Adrenal gland (tissue), 5 donors: ENCODE results near the gene GPD1.

ENCODE experiments used
- CTCF ChIP-seq, 6 experiments: fragments of 450-650 bp in 4 of 6; fragments of 200-600 bp in 2 of 6; sonication (generic) in 1 of 6; IDR thresholded peaks; 1 replicate in 5 of 6; 2 replicates in 1 of 6; pipeline versions ENCODE4 v1.5.1 to v1.8.0; 2016 to 2021; ENCODE audit warnings: antibody characterized with exemption in 6 of 6, mild to moderate bottlenecking in 2 of 6, moderate library complexity in 1 of 6
- POLR2A ChIP-seq, 2 donors: fragments of 450-650 bp; IDR thresholded peaks; one replicate each; pipeline ENCODE4 v1.6.1; 2017; ENCODE audit warnings: antibody characterized with exemption in 2 of 2, mild to moderate bottlenecking in 2 of 2, moderate library complexity in 1 of 2
- donor health status: DM: no; HTN: no; CAD: no.

GRCh38 chr12:50075808-50076170 is 28.0 kb upstream of the GPD1 start:
- TF ChIP-seq POLR2A (IDR thresholded peaks at IDR 0.05) (no peak), CTCF (IDR thresholded peaks at IDR 0.05) (no peak)
